Spleen (tissue), 11 donors: Measurements from ENCODE around the gene HSD17B14. TPM values are rescaled to one million over a fixed set of nuclear protein-coding genes. Genes with fewer than 3 reads are reported as not detected.
"Not testable (repeated sequence)": the region's sequence is repeated elsewhere in the genome, so short reads cannot be mapped to it uniquely, and the experiment has no call there.

Experiments
- DNase-seq: peaks from one replicate; pipeline ENCODE4 v3.0.0-alpha.2; 2020
- H3K27ac ChIP-seq, 8 donors: fragments of 200-600 bp; sonication (generic) in 7 of 8; 1 replicate in 4 of 8; 2 replicates in 4 of 8; pipeline versions ENCODE4 v1.5.0 to v1.8.0; 2016 to 2021; ENCODE audit warnings: inconsistent platforms in 4 of 8, mild to moderate bottlenecking in 4 of 8, moderate library complexity in 1 of 8
- H3K27me3 ChIP-seq, 7 donors: fragments of 200-600 bp; sonication (generic) in 6 of 7; replicated peaks in 1 of 7; 1 replicate in 4 of 7; 2 replicates in 3 of 7; pipeline versions ENCODE4 v1.5.0 to v1.8.0; 2016 to 2021; ENCODE audit warnings: inconsistent platforms in 3 of 7, mild to moderate bottlenecking in 1 of 7
- H3K36me3 ChIP-seq, 6 donors: fragments of 200-600 bp; sonication (generic) in 5 of 6; 1 replicate in 4 of 6; 2 replicates in 2 of 6; pipeline versions ENCODE4 v1.5.0 to v1.8.0; 2016 to 2021; ENCODE audit warnings: inconsistent platforms in 2 of 6
- H3K4me1 ChIP-seq, 6 donors: fragments of 200-600 bp; sonication (generic) in 5 of 6; 1 replicate in 3 of 6; 2 replicates in 3 of 6; pipeline versions ENCODE4 v1.5.0 to v1.8.0; 2016 to 2021; ENCODE audit warnings: inconsistent platforms in 3 of 6
- H3K4me3 ChIP-seq, 8 donors: fragments of 200-600 bp; sonication (generic) in 7 of 8; 1 replicate in 4 of 8; 2 replicates in 4 of 8; pipeline versions ENCODE4 v1.5.0 to v1.8.0; 2016 to 2021; ENCODE audit warnings: inconsistent platforms in 4 of 8, mild to moderate bottlenecking in 4 of 8, moderate library complexity in 2 of 8
- H3K9me3 ChIP-seq, 8 donors: fragments of 200-600 bp; sonication (generic) in 7 of 8; 1 replicate in 4 of 8; 2 replicates in 4 of 8; pipeline versions ENCODE4 v1.5.0 to v1.8.0; 2016 to 2021; ENCODE audit warnings: inconsistent platforms in 4 of 8
- CTCF ChIP-seq, 11 experiments: fragments of 200-600 bp in 7 of 11; fragments of 450-650 bp in 4 of 11; sonication (generic) in 4 of 11; IDR thresholded peaks in 8 of 11; conservative IDR thresholded peaks in 3 of 11; 1 replicate in 7 of 11; 2 replicates in 4 of 11; pipeline versions ENCODE4 v1.4.0 to v1.8.0; 2016 to 2021; ENCODE audit warnings: antibody characterized with exemption in 11 of 11, inconsistent platforms in 4 of 11, mild to moderate bottlenecking in 1 of 11
- POLR2A ChIP-seq, 3 donors: fragments of 450-650 bp; IDR thresholded peaks; one replicate each; pipeline ENCODE4 v1.5.1; 2017; ENCODE audit warnings: antibody characterized with exemption in 3 of 3, mild to moderate bottlenecking in 1 of 3
- POLR2AphosphoS5 ChIP-seq, 3 donors: sonication (generic); formaldehyde crosslinking; IDR thresholded peaks; one replicate each; pipeline ENCODE4 v1.5.1; 2017; ENCODE audit warnings: antibody characterized with exemption in 3 of 3
- WGBS, 5 donors: extraction: QIAGEN DNeasy Blood & Tissue Kit in 3 of 5; methylation state at CpG; one replicate each; pipeline versions ENCODE4 v1.1.5 to v1.1.7; 2013 to 2018; 5-methylcytosine and 5-hydroxymethylcytosine counted together
- intact Hi-C: fragments of 100-400 bp; cut with DNase I; formaldehyde crosslinking; loops from one replicate; pipeline ENCODE4 v1.15.0; 2023; ENCODE audit warnings: low total_unique reads
- polyA plus RNA-seq, 3 donors: library from polyadenylated mRNA; stranded (reverse); fragments of 200-250 nt; gene quantifications; one replicate each; pipeline ENCODE4 v1.2.1, GENCODE V29; 2013
- total RNA-seq, 7 donors: library from RNA; depleted of rRNA in 3 of 7; stranded (reverse); fragments of >200 nt in 3 of 7; fragmentation: NEBNext Ultra II Directional in 4 of 7; extraction: Animal tissue kit (Norgen Biotek cat#: 25700) in 4 of 7; gene quantifications; one replicate each; pipeline versions ENCODE4 v1.1.0 to v1.2.1, GENCODE V29; 2016 to 2021
- donor health status: healthy with polysubstance abuse.
- donor health status: DM: no; HTN: no; CAD: no; lungs with moderate emphysema.
- donor health status: DM: no; HTN: no; CAD: no.
- donor health status: Bipolar disorder and iron deficiency.
- donor health status: healthy.
- donor health status: DM: no; HTN: no; CAD: no.
- donor health status: DM: yes; HTN: yes; CAD: no.

The HSD17B14 gene
- total and polyA plus RNA-seq, 10 donors: 2.4 to 16.5 (median 10.6) TPM

GRCh38 chr19:48854103-48854502, 17.8 kb upstream of the HSD17B14 start:
- Histone ChIP-seq H3K9me3 (no peaks in the 10 kb centered on the region), H3K27ac (no peak overlapping the region), H3K36me3 (no peaks in the 10 kb centered on the region), H3K4me3 (no peak overlapping the region), H3K27me3 (no peaks in the 10 kb centered on the region), H3K4me1 (peaks cover 0 to 5% (median under 1%) of the 10 kb centered on the region in 6 donors)
- TF ChIP-seq POLR2AphosphoS5 (IDR thresholded peaks at IDR 0.05): no peak
- TF ChIP-seq POLR2A (IDR thresholded peaks at IDR 0.05): no peak
- intact Hi-C loops: no loop called here
- DNase-seq: no peak
- 88 to 95% (median 91%) methylated on average over 7 of the region's 7 CpGs for WGBS, 5 donors

- no peak overlapping the region for H3K27ac ChIP-seq
- TF ChIP-seq CTCF (IDR thresholded peaks at IDR 0.05 in 8 of 11, conservative IDR thresholded peaks at IDR 0.05 in 3 of 11): no peak
- TF ChIP-seq POLR2A (IDR thresholded peaks at IDR 0.05): no peak
- TF ChIP-seq POLR2AphosphoS5 (IDR thresholded peaks at IDR 0.05): no peak
- no peaks in the 10 kb centered on the region for H3K27me3 ChIP-seq
- H3K36me3 ChIP-seq: no peaks in the 10 kb centered on the region
- no peak for DNase-seq
- H3K4me1 ChIP-seq: no peaks in the 10 kb centered on the region
- intact Hi-C loops: no loop called here
- no peaks in the 10 kb centered on the region for H3K9me3 ChIP-seq
- WGBS, 5 donors: 78 to 94% (median 90%) methylated on average over 3 to 8 of the region's 8 CpGs
- no peak overlapping the region for H3K4me3 ChIP-seq
Observed at GRCh38 chr19:48853483-48853882, 17.2 kb upstream of the HSD17B14 start.

- Histone ChIP-seq H3K36me3 (no peaks in the 10 kb centered on the region), H3K27ac (no peak overlapping the region), H3K4me1 (no peaks in the 10 kb centered on the region), H3K4me3 (no peak overlapping the region), H3K9me3 (no peaks in the 10 kb centered on the region), H3K27me3 (no peaks in the 10 kb centered on the region)
- TF ChIP-seq POLR2AphosphoS5 (IDR thresholded peaks at IDR 0.05) (no peak), CTCF (IDR thresholded peaks at IDR 0.05 in 8 of 11, conservative IDR thresholded peaks at IDR 0.05 in 3 of 11) (no peak), POLR2A (IDR thresholded peaks at IDR 0.05) (no peak)
- DNase-seq: no peak
- intact Hi-C loops: no loop called here
- 87 to 97% (median 92%) methylated on average over 4 of the region's 4 CpGs for WGBS, 5 donors
Observed at GRCh38 chr19:48852292-48852691, 16.0 kb upstream of the HSD17B14 start.

GRCh38 chr19:48846659-48847058, 10.4 kb upstream of the HSD17B14 start:
- H3K4me3 ChIP-seq, H3K27me3 ChIP-seq, DNase-seq, H3K27ac ChIP-seq, intact Hi-C loops, H3K9me3 ChIP-seq, H3K4me1 ChIP-seq: not testable (repeated sequence)
- H3K36me3 ChIP-seq: peaks cover 0 to 10% (median 0%) of the 10 kb centered on the region in 6 donors
- 88 to 99% (median 96%) methylated on average over 3 of the region's 3 CpGs for WGBS, 5 donors

GRCh38 chr19:48845384-48845783, 9.1 kb upstream of the HSD17B14 start:
- peaks cover 0 to 10% (median 0%) of the 10 kb centered on the region in 6 donors for H3K36me3 ChIP-seq
- no peaks in the 10 kb centered on the region for H3K9me3 ChIP-seq
- H3K27ac ChIP-seq: no peak overlapping the region
- TF ChIP-seq POLR2AphosphoS5 (IDR thresholded peaks at IDR 0.05): no peak
- TF ChIP-seq POLR2A (IDR thresholded peaks at IDR 0.05): no peak
- H3K4me3 ChIP-seq: no peak overlapping the region
- peaks cover 0 to 5% (median 0%) of the 10 kb centered on the region in 6 donors for H3K4me1 ChIP-seq
- no peaks in the 10 kb centered on the region for H3K27me3 ChIP-seq
- 90 to 95% (median 93%) methylated on average over 15 of the region's 15 CpGs for WGBS, 5 donors
- intact Hi-C loops: no loop called here
- no peak for DNase-seq

- Histone ChIP-seq H3K27me3 (no peaks in the 10 kb centered on the region), H3K4me1 (peaks cover 0 to 5% (median 0%) of the 10 kb centered on the region in 6 donors), H3K27ac (no peak overlapping the region), H3K9me3 (no peaks in the 10 kb centered on the region), H3K36me3 (peaks cover 0 to 10% (median 0%) of the 10 kb centered on the region in 6 donors), H3K4me3 (no peak overlapping the region)
- DNase-seq: no peak
- WGBS, 5 donors: 83 to 96% (median 88%) methylated on average over 2 of the region's 2 CpGs
- intact Hi-C loops: no loop called here
- TF ChIP-seq POLR2A (IDR thresholded peaks at IDR 0.05): no peak
- no peak for TF ChIP-seq POLR2AphosphoS5 (IDR thresholded peaks at IDR 0.05)
- TF ChIP-seq CTCF (IDR thresholded peaks at IDR 0.05 in 8 of 11, conservative IDR thresholded peaks at IDR 0.05 in 3 of 11): no peak
Observed at GRCh38 chr19:48844472-48844871, 8.2 kb upstream of the HSD17B14 start.
